NOMO-1 treated with DMSO at 0.1 percent for 48 hours (cell line): ENCODE measurements around the gene TTLL3.
"Not testable (repeated sequence)": the region's sequence is repeated elsewhere in the genome, so short reads cannot be mapped to it uniquely, and the experiment has no call there.

ENCODE experiments used
- DNase-seq: peaks from one replicate; lab custom pipeline; 2025; ENCODE audit not compliant: unreplicated experiment; lab: John Stamatoyannopoulos, UW

TTLL3 gene

GRCh38 chr3:9837701-9838582 lies 27.9 kb downstream of the TTLL3 start:
- DNase-seq = no peak

GRCh38 chr3:9838856-9839255 lies 28.8 kb downstream of the TTLL3 start:
- no peak for DNase-seq

- no peak for DNase-seq
These were observed 31.0 kb downstream of the TTLL3 start for GRCh38 chr3:9841015-9841414.

GRCh38 chr3:9843715-9844438 lies 33.8 kb downstream of the TTLL3 start, which contains the start of gene RPUSD3:
RPUSD3 (minus strand) TSS chr3:9844008; CDS start chr3:9843990, 18 bp downstream.
- DNase-seq = peak; percentile 86

- DNase-seq = no peak
These were observed 36.2 kb downstream of the TTLL3 start for GRCh38 chr3:9846231-9846630.

- DNase-seq = no peak
These were observed 36.9 kb downstream of the TTLL3 start for GRCh38 chr3:9846931-9847488.

GRCh38 chr3:9847870-9848269 lies 37.8 kb downstream of the TTLL3 start:
- not testable (repeated sequence) for DNase-seq

GRCh38 chr3:9848860-9849259 lies 38.8 kb downstream of the TTLL3 start:
- not testable (repeated sequence) for DNase-seq

GRCh38 chr3:9851383-9851782 lies 41.3 kb downstream of the TTLL3 start:
- not testable (repeated sequence) for DNase-seq

GRCh38 chr3:9851926-9852325 lies 41.9 kb downstream of the TTLL3 start:
- DNase-seq = not testable (repeated sequence)

GRCh38 chr3:9852528-9852927 lies 42.5 kb downstream of the TTLL3 start:
- DNase-seq = no peak

GRCh38 chr3:9854291-9854940 lies 44.4 kb downstream of the TTLL3 start:
- not testable (repeated sequence) for DNase-seq

GRCh38 chr3:9855594-9855993 lies 45.5 kb downstream of the TTLL3 start:
- DNase-seq = no peak

GRCh38 chr3:9859530-9860025 lies 49.5 kb downstream of the TTLL3 start:
- no peak for DNase-seq

- no peak for DNase-seq
These were observed 51.1 kb downstream of the TTLL3 start for GRCh38 chr3:9861201-9861600.

- DNase-seq = no peak
These were observed 51.6 kb downstream of the TTLL3 start for GRCh38 chr3:9861626-9862130.

- DNase-seq = no peak
These were observed 52.5 kb downstream of the TTLL3 start for GRCh38 chr3:9862391-9863057.

- no peak for DNase-seq
These were observed 53.2 kb downstream of the TTLL3 start for GRCh38 chr3:9863058-9863772.

GRCh38 chr3:9864200-9864927 lies 54.3 kb downstream of the TTLL3 start:
- DNase-seq = no peak
